Neuronal stem cell (in vitro differentiated cells): ENCODE results near the gene NUDT19.
A peak's percentile ranks its signal among the peaks of the same experiment; 100 is the strongest.

Experiments used
- DNase-seq: peaks from one replicate; pipeline ENCODE4 v3.0.0-alpha.2; 2013; ENCODE audit warnings: low spot score
- H2AFZ ChIP-seq: one replicate; pipeline ENCODE4 v1.6.1; 2013; ENCODE audit warnings: mild to moderate bottlenecking, low read length, inconsistent platforms
- H2AK5ac ChIP-seq: 2 replicates; pipeline ENCODE4 v1.6.1; 2013; ENCODE audit warnings: low read depth, mild to moderate bottlenecking, inconsistent platforms, low read length, moderate library complexity, mixed read lengths
- H2BK120ac ChIP-seq: 2 replicates; pipeline ENCODE4 v1.6.1; 2013; ENCODE audit warnings: low read depth, mild to moderate bottlenecking, inconsistent platforms, low read length, moderate library complexity, mixed read lengths
- H2BK12ac ChIP-seq: one replicate; pipeline ENCODE4 v1.6.1; 2013; ENCODE audit warnings: low read length, inconsistent platforms
- H2BK15ac ChIP-seq: 2 replicates; pipeline ENCODE4 v1.6.1; 2013; ENCODE audit warnings: mild to moderate bottlenecking, low read length, inconsistent platforms, mixed read lengths
- H2BK5ac ChIP-seq: one replicate; pipeline ENCODE4 v1.6.1; 2013; ENCODE audit warnings: inconsistent platforms, mild to moderate bottlenecking, low read length, moderate library complexity
- H3K14ac ChIP-seq: one replicate; pipeline ENCODE4 v1.6.1; 2013; ENCODE audit warnings: low read length, inconsistent platforms
- H3K18ac ChIP-seq: 2 replicates; pipeline ENCODE4 v1.6.1; 2013; ENCODE audit warnings: low read length, inconsistent platforms
- H3K23ac ChIP-seq: 2 replicates; pipeline ENCODE4 v1.6.1; 2013; ENCODE audit warnings: low read depth, mild to moderate bottlenecking, mixed read lengths, low read length, inconsistent platforms; ENCODE audit not compliant: poor library complexity
- H3K27ac ChIP-seq: replicated peaks from 3 replicates; pipeline ENCODE4 v1.5.1; 2013; ENCODE audit warnings: low read length, inconsistent platforms
- H3K27me3 ChIP-seq, 3 experiments: 2 replicates each; pipeline ENCODE4 v1.6.1; 2013; ENCODE audit warnings: low read length in 3 of 3, mild to moderate bottlenecking in 2 of 3, inconsistent platforms in 1 of 3, low read depth in 1 of 3, mixed read lengths in 1 of 3, moderate library complexity in 1 of 3; ENCODE audit not compliant: control insufficient read depth in 3 of 3, insufficient read depth in 3 of 3
- H3K36me3 ChIP-seq, 2 donors: replicated peaks in 1 of 2; 2 replicates each; pipeline ENCODE4 v1.6.1; 2013; ENCODE audit warnings: low read length in 2 of 2; ENCODE audit not compliant: control insufficient read depth in 2 of 2, insufficient read depth in 2 of 2
- H3K4ac ChIP-seq: 2 replicates; pipeline ENCODE4 v1.6.1; 2013; ENCODE audit warnings: inconsistent platforms, mild to moderate bottlenecking, low read length, moderate library complexity
- H3K4me1 ChIP-seq, 2 donors: 1 replicate in 1 of 2; 2 replicates in 1 of 2; pipeline ENCODE4 v1.6.1; 2013; ENCODE audit warnings: low read length in 2 of 2, low read depth in 1 of 2; ENCODE audit not compliant: control insufficient read depth in 2 of 2, insufficient read depth in 1 of 2
- H3K4me2 ChIP-seq: one replicate; pipeline ENCODE4 v1.6.1; 2013; ENCODE audit warnings: mild to moderate bottlenecking, low read length, inconsistent platforms; ENCODE audit not compliant: insufficient read depth, poor library complexity, severe bottlenecking
- H3K4me3 ChIP-seq, 2 donors: 2 replicates each; pipeline ENCODE4 v1.5.1; 2013; ENCODE audit warnings: low read length in 2 of 2, mild to moderate bottlenecking in 2 of 2, inconsistent platforms in 1 of 2, moderate library complexity in 1 of 2
- H3K79me1 ChIP-seq: one replicate; pipeline ENCODE4 v1.6.1; 2013; ENCODE audit warnings: low read depth, mild to moderate bottlenecking, inconsistent platforms, low read length, moderate library complexity
- H3K9ac ChIP-seq: one replicate; pipeline ENCODE4 v1.6.1; 2013; ENCODE audit warnings: mild to moderate bottlenecking, low read depth, low read length, inconsistent platforms; ENCODE audit not compliant: poor library complexity
- H3K9me3 ChIP-seq, 2 donors: replicated peaks in 1 of 2; 2 replicates each; pipeline versions ENCODE3 to v1.6.1; 2013; ENCODE audit warnings: low read length in 2 of 2, mild to moderate bottlenecking in 2 of 2, inconsistent platforms in 1 of 2, low read depth in 1 of 2, mixed read lengths in 1 of 2, moderate library complexity in 1 of 2; ENCODE audit not compliant: control insufficient read depth in 2 of 2, insufficient read depth in 1 of 2
- H4K8ac ChIP-seq: one replicate; pipeline ENCODE4 v1.6.1; 2013; ENCODE audit warnings: low read depth, mild to moderate bottlenecking, inconsistent platforms, low read length, moderate library complexity
- H4K91ac ChIP-seq: one replicate; pipeline ENCODE4 v1.6.1; 2013; ENCODE audit warnings: low read length, low read depth, mild to moderate bottlenecking, inconsistent platforms; ENCODE audit not compliant: poor library complexity
- WGBS, 2 donors: extraction: QIAGEN DNeasy Blood & Tissue Kit; methylation state at CpG; one replicate each; pipeline ENCODE4 v1.1.7; 2013; ENCODE audit warnings: missing lambda C conversion rate in 2 of 2, mixed read lengths in 1 of 2; ENCODE audit not compliant: insufficient read length in 2 of 2, insufficient replicate concordance in 1 of 2; ENCODE audit errors: extremely low coverage in 2 of 2; 5-methylcytosine and 5-hydroxymethylcytosine counted together

NUDT19 gene

DNA sequence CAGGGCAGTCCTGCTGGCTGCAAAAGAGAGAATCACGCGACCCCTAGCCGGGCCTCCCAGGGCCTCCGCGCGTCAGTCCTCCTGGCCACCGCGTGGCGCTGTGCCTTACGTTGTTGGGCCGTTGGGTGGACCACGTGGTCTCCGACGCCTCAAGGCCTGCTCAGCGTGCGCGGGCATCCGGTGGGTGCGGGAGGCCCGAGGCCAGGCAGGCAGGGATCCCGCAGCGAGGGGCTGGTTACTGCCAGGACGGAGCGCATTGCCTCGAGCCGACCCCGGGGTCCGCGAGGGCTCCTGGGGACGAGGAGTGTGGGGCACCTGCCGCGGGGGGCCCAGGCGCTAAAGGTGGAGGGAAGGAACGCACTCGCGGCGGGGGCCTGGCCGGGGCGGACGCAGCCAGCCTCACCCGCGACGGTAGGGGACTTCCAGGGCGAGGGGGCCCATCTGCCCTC lies 28.0 kb downstream of the NUDT19 start, which contains the start of gene TDRD12:
TDRD12 (plus strand) TSS at position 157 of the 449 bp plus-strand sequence. CDS start 306 bp downstream, outside the sequence.
- Histone ChIP-seq H3K4me3 (no peak within 1 kb of the TSS), H2BK15ac (no peak within 1 kb of the TSS), H3K4me2 (no peak within 1 kb of the TSS), H3K9ac (no peak within 1 kb of the TSS), H2BK5ac (no peak within 1 kb of the TSS), H3K79me1 (no peaks in the 10 kb centered on the region), H2BK12ac (peak within 1 kb of the TSS; percentile 41), H4K91ac (no peak within 1 kb of the TSS), H3K4ac (no peak within 1 kb of the TSS), H3K18ac (peak within 1 kb of the TSS; percentile 85), H3K23ac (peak within 1 kb of the TSS; percentile 80), H3K36me3 (peaks cover 0 to 1% of the 10 kb centered on the region in 2 donors), H2BK120ac (no peak within 1 kb of the TSS), H3K27ac (no peak within 1 kb of the TSS), H3K9me3 (no peaks in the 10 kb centered on the region), H4K8ac (no peak within 1 kb of the TSS), H2AK5ac (peak within 1 kb of the TSS; percentile 70), H3K4me1 (no peaks in the 10 kb centered on the region), H3K27me3 (no peaks in the 10 kb centered on the region), H3K14ac (peak within 1 kb of the TSS; percentile 38), H2AFZ (no peak within 1 kb of the TSS)
- DNase-seq: no peak
- no CpG with 5 or more reads among the region's 44 CpGs for WGBS, 2 donors

DNA sequence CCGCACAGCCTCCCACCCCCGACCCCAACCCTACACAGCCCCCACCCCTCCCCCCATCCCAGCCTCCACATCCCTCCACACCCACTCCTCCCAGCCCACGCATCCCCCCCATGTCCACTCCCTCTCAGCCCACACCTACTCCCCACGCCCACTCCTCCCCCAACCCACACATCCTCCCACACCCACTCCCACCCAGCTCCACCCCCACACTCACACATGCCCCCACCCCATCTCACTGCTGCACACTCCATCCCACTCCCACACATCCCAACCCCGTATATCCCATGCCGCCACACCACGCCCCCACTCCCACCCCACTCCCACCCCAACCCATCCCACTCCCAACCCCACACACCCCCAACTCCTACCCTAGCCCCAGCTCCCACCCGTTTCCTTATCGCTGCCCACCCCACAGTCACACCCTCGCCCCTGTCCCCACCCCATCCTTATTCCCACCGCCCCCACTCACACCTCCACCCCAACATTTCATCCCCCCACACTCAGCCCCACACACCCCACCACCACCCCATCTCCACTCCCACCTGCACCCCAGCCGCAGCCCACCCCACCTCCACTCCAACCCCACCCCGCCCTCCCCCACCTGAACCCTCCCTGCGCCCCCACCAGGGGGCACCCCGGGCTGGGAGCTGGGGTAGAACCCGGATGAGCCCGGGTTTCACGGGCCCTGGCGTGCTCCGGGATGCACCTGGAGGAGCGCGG lies 28.8 kb downstream of the NUDT19 start:
- Histone ChIP-seq H3K18ac (no peak overlapping the region), H2AK5ac (no peak overlapping the region), H2AFZ (no peak overlapping the region), H3K23ac (no peak overlapping the region), H3K79me1 (no peaks in the 10 kb centered on the region), H3K4ac (no peak overlapping the region), H3K4me3 (no peak overlapping the region), H3K9ac (no peak overlapping the region), H2BK5ac (no peak overlapping the region), H2BK120ac (no peak overlapping the region), H3K4me1 (no peaks in the 10 kb centered on the region), H3K14ac (no peak overlapping the region), H4K91ac (no peak overlapping the region), H3K27me3 (no peaks in the 10 kb centered on the region), H3K36me3 (no peaks in the 10 kb centered on the region), H3K4me2 (no peak overlapping the region), H2BK15ac (no peak overlapping the region), H3K27ac (no peak overlapping the region), H3K9me3 (no peaks in the 10 kb centered on the region), H2BK12ac (no peak overlapping the region), H4K8ac (no peak overlapping the region)
- DNase-seq: no peak
- no CpG with 5 or more reads among the region's 22 CpGs for WGBS, 2 donors

DNA sequence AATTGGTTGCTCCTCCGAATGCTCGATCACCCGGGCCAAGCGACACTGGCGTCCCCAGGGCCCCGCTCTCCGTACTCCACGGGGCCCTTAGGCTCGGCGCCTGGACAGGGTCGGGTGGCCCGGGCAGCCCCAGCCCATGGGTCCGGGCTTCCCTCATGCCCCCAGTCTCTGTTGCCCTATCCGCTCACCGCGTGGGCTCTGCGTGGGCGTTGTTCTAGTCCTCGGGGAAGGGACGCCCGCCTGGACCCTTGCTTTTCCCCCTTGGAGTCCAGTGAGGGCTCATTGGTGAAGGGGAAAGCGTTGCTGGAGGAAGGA lies 29.3 kb downstream of the NUDT19 start:
- Histone ChIP-seq H3K9ac (no peak overlapping the region), H3K14ac (no peak overlapping the region), H3K27me3 (no peaks in the 10 kb centered on the region), H3K4me1 (no peaks in the 10 kb centered on the region), H3K9me3 (no peaks in the 10 kb centered on the region), H2AK5ac (no peak overlapping the region), H3K79me1 (no peaks in the 10 kb centered on the region), H3K4me3 (no peak overlapping the region), H2AFZ (no peak overlapping the region), H2BK120ac (no peak overlapping the region), H2BK12ac (no peak overlapping the region), H4K8ac (no peak overlapping the region), H2BK5ac (no peak overlapping the region), H3K27ac (no peak overlapping the region), H3K36me3 (no peaks in the 10 kb centered on the region), H3K18ac (no peak overlapping the region), H3K4me2 (no peak overlapping the region), H3K4ac (no peak overlapping the region), H4K91ac (no peak overlapping the region), H2BK15ac (no peak overlapping the region), H3K23ac (no peak overlapping the region)
- no CpG with 5 or more reads among the region's 22 CpGs for WGBS, 2 donors
- no peak for DNase-seq

DNA sequence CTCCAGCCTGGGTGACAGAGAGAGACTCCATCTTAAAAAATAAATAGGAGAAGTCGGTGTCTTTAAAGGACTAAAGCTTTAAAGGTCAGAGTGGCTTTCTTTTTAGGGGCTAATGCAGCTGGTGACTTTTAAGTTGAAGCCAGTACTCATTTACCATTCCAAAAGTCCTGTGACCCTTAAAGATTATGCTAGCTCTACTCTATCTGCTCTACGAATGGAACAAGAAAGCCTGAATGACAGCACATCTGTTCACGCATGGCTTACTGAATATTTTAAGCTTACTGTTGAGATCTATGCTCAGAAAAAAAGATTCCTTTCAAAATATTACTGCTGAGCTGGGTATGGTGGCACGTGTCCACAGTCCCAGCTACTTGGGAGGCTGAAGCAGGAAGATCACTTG lies 44.3 kb downstream of the NUDT19 start:
- H3K27ac ChIP-seq: no peak overlapping the region
- DNase-seq: no peak
- H3K18ac ChIP-seq: no peak overlapping the region
- H3K27me3 ChIP-seq: no peaks in the 10 kb centered on the region
- H2BK120ac ChIP-seq: no peak overlapping the region
- no peak overlapping the region for H2AK5ac ChIP-seq
- no peak overlapping the region for H3K4ac ChIP-seq
- no peak overlapping the region for H3K4me2 ChIP-seq
- H4K91ac ChIP-seq: no peak overlapping the region
- H3K79me1 ChIP-seq: no peaks in the 10 kb centered on the region
- no peaks in the 10 kb centered on the region for H3K9me3 ChIP-seq
- H3K9ac ChIP-seq: no peak overlapping the region
- peaks cover 0 to 3% of the 10 kb centered on the region in 2 donors for H3K4me1 ChIP-seq
- H3K14ac ChIP-seq: no peak overlapping the region
- H2BK5ac ChIP-seq: no peak overlapping the region
- WGBS, 2 donors: no CpG with 5 or more reads among the region's 4 CpGs
- H3K36me3 ChIP-seq: no peaks in the 10 kb centered on the region
- no peak overlapping the region for H2BK15ac ChIP-seq
- no peak overlapping the region for H4K8ac ChIP-seq
- no peak overlapping the region for H3K4me3 ChIP-seq
- peak overlapping the region; percentile 40 for H2AFZ ChIP-seq
- H3K23ac ChIP-seq: no peak overlapping the region
- no peak overlapping the region for H2BK12ac ChIP-seq
